HCT116 (cell line): ENCODE results near the gene PPP1R37. TPM values are rescaled to one million over a fixed set of nuclear protein-coding genes. Genes with fewer than 3 reads are reported as not detected.
A peak's percentile ranks its signal among the peaks of the same experiment; 100 is the strongest.

Source experiments
- ATAC-seq: fragments of 200-7000 bp; cut with Tn5 transposase; 2 replicates; pipeline ENCODE4 v1.9.1; 2020; ENCODE audit warnings: mild to moderate bottlenecking, moderate library complexity
- BruUV-seq: library from RNA; stranded (reverse); fragments of 400-500 nt; replicated peaks from 2 replicates; lab custom pipeline; 2021; lab: Mats Ljungman, UMichigan
- CTCF ChIA-PET: fragments of 300-600 bp; sonication (Branson Sonifier 250); formaldehyde crosslinking; loops from one replicate; lab custom pipeline; 2021; ENCODE audit warnings: antibody characterized with exemption; lab: Charles Lee
- POLR2A ChIA-PET: fragments of 300-600, 350-600 bp; sonication (Branson Sonifier 250); formaldehyde crosslinking; loops from one replicate; lab custom pipeline; 2021; ENCODE audit warnings: antibody characterized with exemption; lab: Charles Lee
- RAD21 ChIA-PET, 2 experiments: fragments of 300-600 bp; sonication (Branson Sonifier 250); formaldehyde crosslinking; loops; one replicate each; lab custom pipeline; 2023; ENCODE audit warnings: low total read pairs in 2 of 2; ENCODE audit not compliant: uncharacterized antibody in 2 of 2, unreplicated experiment in 2 of 2, low non-redundant PET in 1 of 2; lab: Charles Lee
- DNase-seq: peaks from one replicate; pipeline ENCODE4 v3.0.0-alpha.2; 2010; ENCODE audit warnings: low read depth, low spot score
- H2AFZ ChIP-seq: fragments of 200-600 bp; shearing (Covaris generic), sonication (generic); 2 replicates; pipeline ENCODE4 v1.6.1; 2017; ENCODE audit warnings: low read depth, mixed run types, mixed read lengths, antibody characterized with exemption, low read length; ENCODE audit not compliant: poor library complexity, severe bottlenecking
- H3K27ac ChIP-seq: 2 replicates; pipeline ENCODE4 v1.5.1; 2012; ENCODE audit warnings: low read depth, low read length
- H3K27me3 ChIP-seq: fragments of 200-600 bp; sonication (generic); 2 replicates; pipeline ENCODE4 v1.6.1; 2016; ENCODE audit warnings: mixed run types, low read length, mixed read lengths; ENCODE audit not compliant: insufficient read depth
- H3K36me3 ChIP-seq, 2 experiments: fragments of 200-500 bp in 1 of 2; fragments of 200-600 bp in 1 of 2; sonication (Bioruptor generic) in 1 of 2; sonication (generic) in 1 of 2; 2 replicates each; pipeline versions ENCODE4 v1.5.1 to v1.6.1; 2014 to 2016; ENCODE audit warnings: low read length in 2 of 2, inconsistent platforms in 1 of 2, mixed read lengths in 1 of 2, mixed run types in 1 of 2; ENCODE audit not compliant: insufficient read depth in 2 of 2, control insufficient read depth in 1 of 2
- H3K4me1 ChIP-seq, 2 experiments: fragments of 200-600 bp in 1 of 2; sonication (generic) in 1 of 2; 2 replicates each; pipeline versions ENCODE4 v1.5.1 to v1.6.1; 2012 to 2017; ENCODE audit warnings: low read length in 2 of 2, inconsistent platforms in 1 of 2, mild to moderate bottlenecking in 1 of 2, mixed read lengths in 1 of 2, mixed run types in 1 of 2, moderate library complexity in 1 of 2; ENCODE audit not compliant: insufficient read depth in 2 of 2, control insufficient read depth in 1 of 2
- H3K4me2 ChIP-seq: fragments of 200-600 bp; sonication (generic); 2 replicates; pipeline ENCODE4 v1.6.1; 2017; ENCODE audit warnings: mixed run types, low read length, mixed read lengths
- H3K4me3 ChIP-seq, 2 experiments: fragments of 200-600 bp in 1 of 2; sonication (generic) in 1 of 2; replicated peaks in 1 of 2; 2 replicates each; pipeline ENCODE4 v1.5.1; 2011 to 2016; ENCODE audit warnings: low read length in 2 of 2, control low read depth in 1 of 2, low read depth in 1 of 2, mild to moderate bottlenecking in 1 of 2, mixed read lengths in 1 of 2, mixed run types in 1 of 2
- H3K79me2 ChIP-seq: fragments of 200-600 bp; sonication (generic); 2 replicates; pipeline ENCODE4 v1.6.1; 2017; ENCODE audit warnings: mild to moderate bottlenecking, mixed run types, low read length, moderate library complexity, mixed read lengths; ENCODE audit not compliant: insufficient read depth
- H3K9ac ChIP-seq: fragments of 200-600 bp; sonication (generic); 2 replicates; pipeline ENCODE4 v1.6.1; 2016; ENCODE audit warnings: low read length, mixed read lengths
- H3K9me2 ChIP-seq: fragments of 200-600 bp; sonication (generic), shearing (Covaris generic); 2 replicates; pipeline ENCODE4 v1.6.1; 2017; ENCODE audit warnings: mixed run types, mild to moderate bottlenecking, moderate library complexity; ENCODE audit not compliant: insufficient read depth
- H3K9me3 ChIP-seq, 2 experiments: fragments of 200-500 bp in 1 of 2; fragments of 200-600 bp in 1 of 2; sonication (Bioruptor generic) in 1 of 2; sonication (generic) in 1 of 2; 2 replicates each; pipeline ENCODE4 v1.6.1; 2014 to 2017; ENCODE audit warnings: low read length in 2 of 2, mixed read lengths in 2 of 2, inconsistent platforms in 1 of 2, low read depth in 1 of 2, mild to moderate bottlenecking in 1 of 2, mixed run types in 1 of 2, moderate library complexity in 1 of 2; ENCODE audit not compliant: control insufficient read depth in 1 of 2, insufficient read depth in 1 of 2
- H4K20me1 ChIP-seq: fragments of 200-600 bp; sonication (generic), shearing (Covaris generic); 2 replicates; pipeline ENCODE4 v1.6.1; 2017; ENCODE audit warnings: mixed run types, mild to moderate bottlenecking, moderate library complexity; ENCODE audit not compliant: insufficient read depth
- ELF1 ChIP-seq: IDR thresholded peaks from 2 replicates; pipeline ENCODE4 v1.6.1; 2012; ENCODE audit warnings: low read depth, borderline replicate concordance
- EZH2 ChIP-seq: fragments of 200-600 bp; sonication (generic); IDR thresholded peaks from 2 replicates; pipeline ENCODE4 v1.6.1; 2017; ENCODE audit warnings: antibody characterized with exemption, mixed run types
- EZH2phosphoT487 ChIP-seq: fragments of 200-600 bp; IDR thresholded peaks from 2 replicates; pipeline ENCODE4 v1.6.1; 2018; ENCODE audit warnings: antibody characterized with exemption, borderline replicate concordance
- FOSL1 ChIP-seq: IDR thresholded peaks from 2 replicates; pipeline ENCODE4 v1.6.1; 2012; ENCODE audit warnings: low read depth
- POLR2AphosphoS5 ChIP-seq: IDR thresholded peaks from 2 replicates; pipeline ENCODE4 v1.6.1; 2011; ENCODE audit warnings: mild to moderate bottlenecking, low read depth, low read length, moderate library complexity
- SIN3A ChIP-seq: IDR thresholded peaks from 2 replicates; pipeline ENCODE4 v1.6.1; 2012; ENCODE audit warnings: low read depth
- TCF7L2 ChIP-seq: IDR thresholded peaks from 2 replicates; pipeline ENCODE4 v1.7.0; 2011; ENCODE audit warnings: borderline replicate concordance, inconsistent platforms; ENCODE audit not compliant: insufficient read depth, insufficient read length; ENCODE audit errors: extremely low read depth
- YY1 ChIP-seq: IDR thresholded peaks from 2 replicates; pipeline ENCODE4 v1.6.1; 2011; ENCODE audit warnings: low read length, low read depth, moderate library complexity, mild to moderate bottlenecking; ENCODE audit not compliant: insufficient replicate concordance; ENCODE audit errors: extremely low read depth
- ZNF274 ChIP-seq: fragments of 200-500 bp; sonication (Bioruptor generic); IDR thresholded peaks from 2 replicates; pipeline ENCODE4 v1.6.1; 2014; ENCODE audit warnings: mild to moderate bottlenecking, low read depth, low read length, inconsistent platforms
- intact Hi-C: fragments of 100-400 bp; cut with micrococcal nuclease; formaldehyde crosslinking; loops from 2 replicates; pipeline ENCODE4 v1.10.0; 2022
- total RNA-seq: library from RNA; stranded (reverse); gene quantifications from one replicate; pipeline ENCODE4 v1.2.1, GENCODE V29; 2021; ENCODE audit not compliant: unreplicated experiment
- TF ChIP-seq, protein P1 (sequence below): IDR thresholded peaks from 2 replicates; pipeline ENCODE4 v1.6.1; 2012

PPP1R37 gene
- total RNA-seq, 1 experiment from 2014 or later, result 32.7 TPM

- H3K4me1 ChIP-seq, result peaks cover 7 to 27% of the 10 kb centered on the region in 2 experiments
- intact Hi-C loops, result no loop called here
- no peak for TF ChIP-seq ELF1
- ChIA-PET RAD21 (no interaction called here), POLR2A (interaction anchor here (1.2 kb wide), 1 partner anchor 11 kb away, joined by 6 read pairs; the partner anchor contains the start of gene CLASRP), CTCF (interaction anchor here (1.5 to 1.8 kb wide), 2 partner anchors 10 kb away, joined by 6 to 12 read pairs; no protein-coding TSS in a partner anchor)
- no peak for DNase-seq
- H3K9me3 ChIP-seq, result no peaks in the 10 kb centered on the region
- BruUV-seq, result no TSS peak
- H3K4me3 ChIP-seq, result no peak overlapping the region
- no peak overlapping the region for H3K4me2 ChIP-seq
- peaks cover 3% of the 10 kb centered on the region; the same call in 1 of the 2 replicates for H4K20me1 ChIP-seq
- ATAC-seq, result no peak
- H3K9me2 ChIP-seq, result no peaks in the 10 kb centered on the region
- H3K36me3 ChIP-seq, result peaks cover 15 to 28% of the 10 kb centered on the region in 2 experiments
- H3K27ac ChIP-seq, result peak overlapping the region; percentile 34; the same call in 1 of the 2 replicates
- peaks cover 90% of the 10 kb centered on the region for H3K79me2 ChIP-seq
- no peak overlapping the region; the same call in 1 of the 2 replicates for H3K9ac ChIP-seq
- no peak overlapping the region for H2AFZ ChIP-seq
- H3K27me3 ChIP-seq, result no peaks in the 10 kb centered on the region
These were observed 42.9 kb upstream of the PPP1R37 start for GRCh38 chr19:45050036-45050435.

GRCh38 chr19:45051929-45052579, 40.9 kb upstream of the PPP1R37 start:
- H3K79me2 ChIP-seq, result peaks cover 70% of the 10 kb centered on the region
- H3K9ac ChIP-seq, result no peak overlapping the region
- H3K27ac ChIP-seq, result no peak overlapping the region
- H2AFZ ChIP-seq, result no peak overlapping the region
- peaks cover 3% of the 10 kb centered on the region; the same call in 1 of the 2 replicates for H4K20me1 ChIP-seq
- CTCF ChIA-PET, result interaction anchor here (0.7 to 1.8 kb wide), 2 partner anchors 8 to 73 kb away, joined by 3 to 6 read pairs; no protein-coding TSS in a partner anchor
- intact Hi-C loops, result no loop called here
- no peaks in the 10 kb centered on the region for H3K9me2 ChIP-seq
- POLR2A ChIA-PET, result no interaction called here
- ATAC-seq, result no peak
- no peaks in the 10 kb centered on the region for H3K27me3 ChIP-seq
- BruUV-seq, result no TSS peak
- no peak overlapping the region for H3K4me2 ChIP-seq
- no peak overlapping the region for H3K4me3 ChIP-seq
- H3K9me3 ChIP-seq, result no peaks in the 10 kb centered on the region
- DNase-seq, result no peak
- RAD21 ChIA-PET, result no interaction called here
- H3K4me1 ChIP-seq, result peaks cover 7 to 27% of the 10 kb centered on the region in 2 experiments
- TF ChIP-seq FOSL1, result no peak
- no peak for TF ChIP-seq EZH2
- TF ChIP-seq SIN3A, result no peak
- TF ChIP-seq YY1, result no peak
- TF ChIP-seq ZNF274, result no peak
- no peak for TF ChIP-seq POLR2AphosphoS5
- TF ChIP-seq, protein P1, sequence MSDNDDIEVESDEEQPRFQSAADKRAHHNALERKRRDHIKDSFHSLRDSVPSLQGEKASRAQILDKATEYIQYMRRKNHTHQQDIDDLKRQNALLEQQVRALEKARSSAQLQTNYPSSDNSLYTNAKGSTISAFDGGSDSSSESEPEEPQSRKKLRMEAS, result no peak
- no peak for TF ChIP-seq TCF7L2
- TF ChIP-seq EZH2phosphoT487, result no peak
- H3K36me3 ChIP-seq, result peaks cover 15 to 22% of the 10 kb centered on the region in 2 experiments
